Sigmoid colon (tissue), 7 donors: ENCODE measurements around the gene PXMP2. TPM values are rescaled to one million over a fixed set of nuclear protein-coding genes. Genes with fewer than 3 reads are reported as not detected.

Experiments
- DNase-seq: peaks from one replicate; pipeline ENCODE4 v3.0.0-alpha.2; 2019
- H3K27ac ChIP-seq, 4 donors: fragments of 200-600 bp; sonication (generic); one replicate each; pipeline ENCODE4 v1.5.1; 2016 to 2019; ENCODE audit warnings: mild to moderate bottlenecking in 1 of 4
- H3K27me3 ChIP-seq, 3 donors: fragments of 200-600 bp; sonication (generic); one replicate each; pipeline ENCODE4 v1.5.1; 2019; ENCODE audit warnings: mild to moderate bottlenecking in 1 of 3
- H3K36me3 ChIP-seq, 4 donors: fragments of 200-600 bp; sonication (generic); one replicate each; pipeline ENCODE4 v1.5.1; 2016 to 2019
- H3K4me1 ChIP-seq, 4 donors: fragments of 200-600 bp; sonication (generic); one replicate each; pipeline ENCODE4 v1.5.1; 2017 to 2019
- H3K4me3 ChIP-seq, 4 donors: fragments of 200-600 bp; sonication (generic); one replicate each; pipeline ENCODE4 v1.5.1; 2017 to 2019; ENCODE audit warnings: mild to moderate bottlenecking in 2 of 4, moderate library complexity in 1 of 4
- H3K9me3 ChIP-seq, 4 donors: fragments of 200-600 bp in 3 of 4; sonication (generic) in 3 of 4; one replicate each; pipeline versions ENCODE4 v1.5.1 to v1.6.1; 2013 to 2019
- EP300 ChIP-seq, 4 donors: sonication (generic); formaldehyde crosslinking; IDR thresholded peaks; one replicate each; pipeline ENCODE4 v1.6.1; 2017; ENCODE audit warnings: antibody characterized with exemption in 4 of 4
- POLR2A ChIP-seq, 2 donors: fragments of 450-650 bp; IDR thresholded peaks; one replicate each; pipeline ENCODE4 v1.6.1; 2016; ENCODE audit warnings: antibody characterized with exemption in 2 of 2, mild to moderate bottlenecking in 2 of 2, moderate library complexity in 2 of 2
- POLR2AphosphoS5 ChIP-seq, 4 donors: sonication (generic); formaldehyde crosslinking; IDR thresholded peaks; one replicate each; pipeline ENCODE4 v1.6.1; 2017; ENCODE audit warnings: antibody characterized with exemption in 4 of 4
- whole genome bisulfite sequencing, 2 donors: extraction: QIAGEN DNeasy Blood & Tissue Kit; methylation state at CpG; one replicate each; pipeline ENCODE4 v1.1.7; 2013; 5-methylcytosine and 5-hydroxymethylcytosine counted together
- intact Hi-C: fragments of 100-400 bp; cut with DNase I; formaldehyde crosslinking; loops from one replicate; pipeline ENCODE4 v1.15.1; 2023
- polyA plus RNA-seq, 3 donors: library from polyadenylated mRNA; stranded (reverse); fragments of 200-250 nt; gene quantifications; one replicate each; pipeline ENCODE4 v1.2.3, GENCODE V29; 2013
- total RNA-seq, 4 donors: library from RNA; depleted of rRNA; stranded (reverse); fragments of >200 nt; gene quantifications; one replicate each; pipeline ENCODE4 v1.1.0, GENCODE V29; 2016
- TF ChIP-seq, protein P1 (sequence below), 4 experiments: fragments of 450-650 bp in 3 of 4; fragments of 200-600 bp in 1 of 4; IDR thresholded peaks; one replicate each; pipeline ENCODE4 v1.5.1; 2016 to 2019; ENCODE audit warnings: antibody characterized with exemption in 4 of 4, mild to moderate bottlenecking in 3 of 4, moderate library complexity in 2 of 4
- donor health status: healthy with polysubstance abuse.
- donor health status: Bipolar disorder and iron deficiency.
- donor health status: healthy.

PXMP2 gene
- total and polyA plus RNA-seq, 7 donors = 19.4 to 127 (median 43.4) TPM

DNA sequence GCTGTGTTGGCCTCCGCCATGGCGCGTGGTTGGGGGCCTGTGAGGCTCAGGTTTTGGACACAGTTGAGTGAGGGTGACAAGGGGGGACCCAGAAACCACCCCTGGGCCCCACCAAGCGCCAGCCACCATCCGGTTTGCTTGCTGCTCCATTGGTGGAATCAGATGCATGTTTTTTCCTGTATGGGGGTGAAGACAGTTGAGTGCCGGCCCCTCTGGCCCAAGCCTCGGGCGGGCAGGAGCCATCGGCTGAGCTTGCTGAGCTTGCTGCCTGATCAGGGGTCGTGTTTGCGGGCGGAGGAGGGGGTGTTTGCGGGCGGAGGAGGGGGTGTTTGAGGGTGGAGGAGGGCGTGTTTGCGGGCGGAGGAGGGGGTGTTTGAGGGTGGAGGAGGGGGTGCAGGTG, 29.6 kb downstream of the PXMP2 start:
- Histone ChIP-seq H3K9me3 (no peaks in the 10 kb centered on the region), H3K36me3 (peaks cover 7 to 67% (median 32%) of the 10 kb centered on the region in 4 donors), H3K27me3 (no peaks in the 10 kb centered on the region), H3K4me1 (peaks cover 0 to 6% (median 5%) of the 10 kb centered on the region in 4 donors), H3K4me3 (no peak overlapping the region), H3K27ac (no peak overlapping the region)
- no peak for TF ChIP-seq POLR2AphosphoS5 (IDR thresholded peaks at IDR 0.05)
- TF ChIP-seq, protein P1, sequence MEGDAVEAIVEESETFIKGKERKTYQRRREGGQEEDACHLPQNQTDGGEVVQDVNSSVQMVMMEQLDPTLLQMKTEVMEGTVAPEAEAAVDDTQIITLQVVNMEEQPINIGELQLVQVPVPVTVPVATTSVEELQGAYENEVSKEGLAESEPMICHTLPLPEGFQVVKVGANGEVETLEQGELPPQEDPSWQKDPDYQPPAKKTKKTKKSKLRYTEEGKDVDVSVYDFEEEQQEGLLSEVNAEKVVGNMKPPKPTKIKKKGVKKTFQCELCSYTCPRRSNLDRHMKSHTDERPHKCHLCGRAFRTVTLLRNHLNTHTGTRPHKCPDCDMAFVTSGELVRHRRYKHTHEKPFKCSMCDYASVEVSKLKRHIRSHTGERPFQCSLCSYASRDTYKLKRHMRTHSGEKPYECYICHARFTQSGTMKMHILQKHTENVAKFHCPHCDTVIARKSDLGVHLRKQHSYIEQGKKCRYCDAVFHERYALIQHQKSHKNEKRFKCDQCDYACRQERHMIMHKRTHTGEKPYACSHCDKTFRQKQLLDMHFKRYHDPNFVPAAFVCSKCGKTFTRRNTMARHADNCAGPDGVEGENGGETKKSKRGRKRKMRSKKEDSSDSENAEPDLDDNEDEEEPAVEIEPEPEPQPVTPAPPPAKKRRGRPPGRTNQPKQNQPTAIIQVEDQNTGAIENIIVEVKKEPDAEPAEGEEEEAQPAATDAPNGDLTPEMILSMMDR (IDR thresholded peaks at IDR 0.05) = no peak
- intact Hi-C loops = no loop called here
- no peak for DNase-seq
- 87 to 89% methylated on average over 17 of the region's 17 CpGs for WGBS, 2 donors

DNA sequence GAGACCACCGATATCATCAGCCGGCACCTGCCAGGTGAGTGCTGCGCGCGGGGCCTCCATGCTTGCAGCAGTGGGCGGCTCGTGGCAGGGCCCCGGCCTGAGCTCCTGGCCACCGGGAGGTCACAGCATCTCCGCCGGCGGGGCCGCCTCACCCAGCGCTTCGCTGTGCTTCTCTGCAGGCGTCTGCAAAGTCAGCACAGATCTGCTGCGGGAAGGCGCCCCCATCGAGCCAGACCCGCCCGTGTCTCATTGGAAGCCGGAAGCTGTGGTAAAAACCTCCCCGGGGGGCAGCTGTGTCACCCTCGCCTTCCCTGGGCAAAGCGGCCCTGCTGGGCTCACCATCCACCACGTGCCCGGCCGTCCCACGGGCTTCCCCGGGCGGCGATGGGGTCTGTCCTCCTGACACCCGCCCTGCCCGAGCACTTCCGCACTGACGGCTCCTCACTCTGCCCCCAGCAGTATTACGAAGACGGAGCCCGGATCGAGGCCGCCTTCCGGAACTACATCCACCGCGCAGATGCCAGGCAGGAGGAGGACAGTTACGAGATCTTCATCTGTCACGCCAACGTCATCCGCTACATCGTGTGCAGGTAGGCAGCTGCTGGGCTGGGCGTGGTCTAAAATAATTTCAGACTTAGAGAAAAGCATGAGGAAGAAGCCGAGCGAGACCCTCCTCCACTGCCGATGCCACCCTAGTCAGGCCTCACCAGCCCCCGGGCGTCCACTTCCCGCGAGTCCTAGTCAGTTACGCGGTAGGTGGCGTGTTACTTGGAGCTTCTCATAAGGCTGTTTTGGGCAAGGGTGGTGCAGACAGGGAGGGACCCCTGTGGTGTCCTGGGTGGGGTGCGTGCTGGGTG, 30.4 kb downstream of the PXMP2 start:
- no peaks in the 10 kb centered on the region for H3K9me3 ChIP-seq
- TF ChIP-seq EP300 (IDR thresholded peaks at IDR 0.05) (no peak), POLR2A (IDR thresholded peaks at IDR 0.05) (no peak), POLR2AphosphoS5 (IDR thresholded peaks at IDR 0.05) (no peak)
- TF ChIP-seq, protein P1 (IDR thresholded peaks at IDR 0.05) = no peak
- DNase-seq = no peak
- H3K27me3 ChIP-seq = no peaks in the 10 kb centered on the region
- intact Hi-C loops = no loop called here
- 96 to 97% methylated on average over 61 of the region's 61 CpGs for WGBS, 2 donors
- H3K27ac ChIP-seq = no peak overlapping the region
- H3K4me3 ChIP-seq = no peak overlapping the region
- H3K36me3 ChIP-seq = peaks cover 7 to 75% (median 33%) of the 10 kb centered on the region in 4 donors
- H3K4me1 ChIP-seq = no peaks in the 10 kb centered on the region

DNA sequence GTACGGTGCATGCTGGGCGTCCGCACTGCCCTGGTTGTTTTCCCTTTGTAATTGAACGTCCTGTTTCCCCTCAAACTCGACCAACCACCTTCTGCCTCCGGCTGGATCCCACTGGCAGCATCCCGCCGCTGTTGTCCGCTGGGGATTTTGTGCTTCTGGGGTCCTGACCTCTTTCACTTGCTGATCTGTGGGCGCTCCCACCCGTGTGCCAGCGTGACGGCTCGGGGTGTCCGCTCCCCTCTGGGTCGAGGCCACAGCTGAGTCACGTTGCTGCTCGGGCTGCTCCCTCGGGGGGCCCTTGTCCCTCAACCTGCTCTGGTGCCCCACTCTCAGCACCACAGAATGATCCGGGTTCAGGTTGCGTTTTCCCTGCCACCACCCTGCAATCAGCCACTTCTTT, 31.3 kb downstream of the PXMP2 start:
- H3K27me3 ChIP-seq = no peaks in the 10 kb centered on the region
- H3K9me3 ChIP-seq = no peaks in the 10 kb centered on the region
- H3K36me3 ChIP-seq = peaks cover 7 to 84% (median 37%) of the 10 kb centered on the region in 4 donors
- H3K27ac ChIP-seq = no peak overlapping the region
- TF ChIP-seq EP300 (IDR thresholded peaks at IDR 0.05) (no peak), POLR2A (IDR thresholded peaks at IDR 0.05) (no peak), POLR2AphosphoS5 (IDR thresholded peaks at IDR 0.05) (no peak)
- TF ChIP-seq, protein P1 (IDR thresholded peaks at IDR 0.05) = no peak
- 94% methylated on average over 21 of the region's 21 CpGs for WGBS, 2 donors
- H3K4me1 ChIP-seq = no peaks in the 10 kb centered on the region
- no peak overlapping the region for H3K4me3 ChIP-seq
- no peak for DNase-seq
- intact Hi-C loops = no loop called here

DNA sequence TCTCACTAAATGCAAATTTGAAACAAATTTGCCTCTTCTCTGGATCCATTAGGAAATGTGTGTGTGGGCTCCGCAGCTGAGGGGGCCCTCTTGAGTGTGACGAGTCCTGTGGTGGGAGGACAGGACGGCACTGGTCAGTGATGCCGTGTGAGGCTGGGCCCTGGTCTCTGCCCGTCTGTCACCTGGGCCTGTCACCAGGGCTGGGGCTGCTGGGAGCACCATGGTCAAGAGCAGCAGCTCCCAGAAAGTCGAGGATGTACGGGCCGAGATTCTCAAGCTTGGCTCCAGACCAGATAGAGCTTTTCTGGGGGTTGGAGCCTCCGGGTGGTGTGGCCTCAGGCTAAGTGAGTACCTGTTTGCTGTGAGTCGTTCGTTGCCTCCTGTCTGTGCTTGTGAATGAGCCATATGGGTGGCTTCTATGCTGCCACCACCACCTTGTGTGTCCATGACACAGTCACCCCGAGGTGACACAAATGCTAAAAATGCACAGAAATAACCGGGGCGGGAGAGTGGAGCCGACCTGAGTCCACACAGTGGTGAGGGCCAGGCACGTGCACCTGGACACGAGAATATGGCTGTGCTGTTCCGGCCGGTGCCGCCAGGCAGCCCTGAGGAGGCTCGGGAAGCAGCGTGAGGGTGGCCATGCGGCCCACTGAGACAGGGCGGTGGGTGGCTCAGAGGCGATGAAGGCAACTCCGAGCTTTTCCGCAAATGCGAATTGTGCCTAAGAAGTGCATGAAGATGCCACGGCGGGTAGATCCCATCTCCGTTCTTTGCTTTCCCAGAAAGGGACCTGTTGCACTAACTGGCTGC, 32.0 kb downstream of the PXMP2 start:
- Histone ChIP-seq H3K27ac (no peak overlapping the region), H3K36me3 (peaks cover 8 to 91% (median 41%) of the 10 kb centered on the region in 4 donors), H3K27me3 (no peaks in the 10 kb centered on the region), H3K4me3 (no peak overlapping the region), H3K4me1 (no peaks in the 10 kb centered on the region), H3K9me3 (no peaks in the 10 kb centered on the region)
- DNase-seq = no peak
- intact Hi-C loops = no loop called here
- 94 to 95% methylated on average over 31 of the region's 31 CpGs for WGBS, 2 donors
- TF ChIP-seq EP300 (IDR thresholded peaks at IDR 0.05) (no peak), POLR2AphosphoS5 (IDR thresholded peaks at IDR 0.05) (no peak)
- TF ChIP-seq, protein P1 (IDR thresholded peaks at IDR 0.05) = no peak
